ENCODE data around the gene GBE1. TPM values are rescaled to one million over a fixed set of nuclear protein-coding genes. Genes with fewer than 3 reads are reported as not detected.

The GBE1 gene
- total RNA-seq, 1 donor from 2014 or later: 25.0 TPM

DNA sequence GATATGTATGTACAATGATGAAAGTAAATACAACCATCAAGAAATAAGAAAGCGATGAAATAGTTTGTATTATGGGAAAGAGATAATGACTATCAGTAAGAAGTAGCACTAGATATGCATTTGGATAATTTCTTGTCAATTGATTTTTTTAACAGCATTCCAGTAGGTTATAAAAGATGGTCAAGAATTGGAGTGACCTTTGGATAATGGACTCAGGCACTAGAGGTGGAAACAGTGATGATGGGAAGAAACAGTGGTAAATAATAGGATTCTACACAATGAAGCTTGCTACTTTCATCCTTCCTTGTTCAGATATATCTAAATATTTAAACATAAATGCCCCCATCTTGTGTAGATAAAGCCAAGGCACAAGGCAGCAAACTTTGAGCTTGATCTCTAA is 101.4 kb downstream of the GBE1 start:
- DNase-seq (ENCODE audit: extremely low spot score in 2 of 2): no peak
- no peaks in the 10 kb centered on the region for H3K36me3 ChIP-seq
- no peaks in the 10 kb centered on the region for H3K27me3 ChIP-seq
- H3K27ac ChIP-seq: no peak overlapping the region
- no peaks in the 10 kb centered on the region for H3K9me3 ChIP-seq
- no peak overlapping the region for H3K4me3 ChIP-seq
- intact Hi-C loops (cut with DNase I): no loop called here
- TF ChIP-seq POLR2AphosphoS5 (IDR thresholded peaks at IDR 0.05; ENCODE audit: insufficient read depth in 1 of 2, low read depth in 1 of 2): no peak
- no peak for TF ChIP-seq POLR2A (IDR thresholded peaks at IDR 0.05)
- TF ChIP-seq, protein P1, sequence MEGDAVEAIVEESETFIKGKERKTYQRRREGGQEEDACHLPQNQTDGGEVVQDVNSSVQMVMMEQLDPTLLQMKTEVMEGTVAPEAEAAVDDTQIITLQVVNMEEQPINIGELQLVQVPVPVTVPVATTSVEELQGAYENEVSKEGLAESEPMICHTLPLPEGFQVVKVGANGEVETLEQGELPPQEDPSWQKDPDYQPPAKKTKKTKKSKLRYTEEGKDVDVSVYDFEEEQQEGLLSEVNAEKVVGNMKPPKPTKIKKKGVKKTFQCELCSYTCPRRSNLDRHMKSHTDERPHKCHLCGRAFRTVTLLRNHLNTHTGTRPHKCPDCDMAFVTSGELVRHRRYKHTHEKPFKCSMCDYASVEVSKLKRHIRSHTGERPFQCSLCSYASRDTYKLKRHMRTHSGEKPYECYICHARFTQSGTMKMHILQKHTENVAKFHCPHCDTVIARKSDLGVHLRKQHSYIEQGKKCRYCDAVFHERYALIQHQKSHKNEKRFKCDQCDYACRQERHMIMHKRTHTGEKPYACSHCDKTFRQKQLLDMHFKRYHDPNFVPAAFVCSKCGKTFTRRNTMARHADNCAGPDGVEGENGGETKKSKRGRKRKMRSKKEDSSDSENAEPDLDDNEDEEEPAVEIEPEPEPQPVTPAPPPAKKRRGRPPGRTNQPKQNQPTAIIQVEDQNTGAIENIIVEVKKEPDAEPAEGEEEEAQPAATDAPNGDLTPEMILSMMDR (IDR thresholded peaks at IDR 0.05): no peak
- no peaks in the 10 kb centered on the region for H3K4me1 ChIP-seq

DNA sequence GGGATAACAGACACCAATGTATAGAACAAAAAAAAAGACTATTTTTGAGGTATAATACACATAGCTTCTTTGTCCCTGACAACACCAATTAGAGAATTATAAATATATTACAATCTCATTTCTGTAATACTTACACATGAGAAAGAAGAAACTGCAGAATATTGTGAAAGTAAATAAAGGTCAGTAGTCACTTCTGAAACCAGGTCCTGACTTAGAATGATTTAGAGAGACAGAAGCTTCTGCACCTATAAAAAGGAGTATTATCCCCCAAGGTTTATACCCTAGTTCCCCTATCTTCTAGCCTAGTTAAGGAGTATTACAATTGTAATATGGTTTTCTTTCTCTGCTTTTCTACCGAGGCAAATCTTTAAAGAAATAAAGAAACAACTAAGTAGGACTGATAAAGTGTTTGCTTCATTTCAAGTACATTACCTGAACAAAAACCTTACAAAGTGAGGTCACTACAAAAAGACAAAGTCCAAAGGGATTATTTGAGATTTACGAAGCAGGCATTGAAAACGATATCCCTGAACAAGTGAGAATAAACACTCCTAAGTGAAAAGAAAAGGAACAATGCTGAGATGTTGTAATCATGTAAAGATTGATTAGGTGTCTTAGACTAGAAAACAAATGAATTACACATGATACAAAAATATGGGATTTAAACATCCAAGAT is 103.0 kb downstream of the GBE1 start:
- intact Hi-C loops (cut with DNase I): no loop called here
- Histone ChIP-seq H3K4me3 (no peak overlapping the region), H3K27me3 (no peaks in the 10 kb centered on the region), H3K36me3 (no peaks in the 10 kb centered on the region), H3K4me1 (no peaks in the 10 kb centered on the region), H3K27ac (no peak overlapping the region), H3K9me3 (no peaks in the 10 kb centered on the region)
- no peak for DNase-seq (ENCODE audit: extremely low spot score in 2 of 2)
- TF ChIP-seq, protein P1 (IDR thresholded peaks at IDR 0.05): no peak
- TF ChIP-seq POLR2A (IDR thresholded peaks at IDR 0.05) (no peak), POLR2AphosphoS5 (IDR thresholded peaks at IDR 0.05; ENCODE audit: insufficient read depth in 1 of 2, low read depth in 1 of 2) (no peak)

DNA sequence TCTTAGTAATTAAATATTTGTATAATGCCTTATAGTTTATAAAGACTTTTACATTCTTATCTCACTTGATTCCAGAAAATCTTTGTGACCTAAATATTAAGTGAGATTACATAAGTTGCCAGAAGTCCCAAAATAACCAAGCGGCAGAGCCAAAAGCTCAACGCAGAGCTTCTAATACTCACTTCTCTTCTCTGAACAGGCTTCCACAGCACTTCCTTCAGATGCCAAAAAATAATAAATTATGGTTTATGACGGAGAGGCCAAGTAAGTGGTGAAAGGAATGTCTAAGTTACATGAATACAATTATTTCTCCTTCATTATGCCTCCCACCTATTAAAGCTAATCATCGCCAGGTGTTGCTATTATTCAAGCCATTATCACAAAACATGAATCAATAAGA is 110.3 kb downstream of the GBE1 start:
- Histone ChIP-seq H3K4me1 (peaks cover 10% of the 10 kb centered on the region), H3K27ac (no peak overlapping the region), H3K27me3 (no peaks in the 10 kb centered on the region), H3K36me3 (no peaks in the 10 kb centered on the region), H3K9me3 (no peaks in the 10 kb centered on the region), H3K4me3 (no peak overlapping the region)
- DNase-seq (ENCODE audit: extremely low spot score in 2 of 2): no peak
- intact Hi-C loops (cut with DNase I): no loop called here
- TF ChIP-seq POLR2A (IDR thresholded peaks at IDR 0.05): no peak
- no peak for TF ChIP-seq POLR2AphosphoS5 (IDR thresholded peaks at IDR 0.05; ENCODE audit: insufficient read depth in 1 of 2, low read depth in 1 of 2)

DNA sequence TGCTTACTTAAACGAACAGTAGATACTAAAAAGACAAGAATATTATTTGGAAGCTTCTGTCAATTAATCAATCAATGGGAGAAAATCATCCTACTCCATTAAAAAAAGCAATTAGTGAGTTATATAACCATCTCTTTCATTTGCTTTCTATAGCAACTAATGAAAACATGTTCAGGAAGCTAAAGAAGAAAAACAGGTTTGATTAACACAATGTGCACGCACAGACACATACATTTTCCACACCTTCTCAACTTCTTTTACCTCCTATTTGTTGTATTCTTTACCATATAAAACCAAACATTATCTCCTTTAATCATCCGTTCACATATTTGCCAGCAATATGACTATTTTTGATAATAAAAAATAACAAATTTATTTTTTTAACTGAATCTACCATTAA is 111.3 kb downstream of the GBE1 start:
- Histone ChIP-seq H3K4me3 (no peak overlapping the region), H3K27ac (no peak overlapping the region), H3K9me3 (no peaks in the 10 kb centered on the region), H3K4me1 (peaks cover 10% of the 10 kb centered on the region), H3K36me3 (no peaks in the 10 kb centered on the region), H3K27me3 (no peaks in the 10 kb centered on the region)
- intact Hi-C loops (cut with DNase I): no loop called here
- no peak for DNase-seq (ENCODE audit: extremely low spot score in 2 of 2)
- TF ChIP-seq, protein P1 (IDR thresholded peaks at IDR 0.05): no peak
- TF ChIP-seq POLR2AphosphoS5 (IDR thresholded peaks at IDR 0.05; ENCODE audit: insufficient read depth in 1 of 2, low read depth in 1 of 2) (no peak), POLR2A (IDR thresholded peaks at IDR 0.05) (no peak)

DNA sequence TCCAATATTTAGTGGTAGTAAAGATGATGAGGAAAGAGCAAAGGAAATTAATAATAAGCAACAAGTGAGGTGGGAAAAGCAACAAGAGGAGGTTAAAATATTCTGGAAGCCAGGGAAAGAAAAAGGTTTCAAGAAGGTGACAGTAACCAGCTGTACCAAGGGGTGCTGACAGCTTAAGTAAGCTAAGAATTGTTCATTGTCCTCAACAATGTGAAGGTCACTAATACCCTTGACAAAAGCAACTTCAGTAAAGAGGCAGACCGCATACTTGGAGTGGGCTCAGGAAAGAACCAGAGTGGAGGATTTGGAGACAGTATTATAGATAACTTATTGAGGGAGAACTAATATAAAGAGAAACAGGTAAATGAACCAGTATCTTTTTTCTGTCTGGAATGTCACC is 116.2 kb downstream of the GBE1 start:
- Histone ChIP-seq H3K36me3 (no peaks in the 10 kb centered on the region), H3K27ac (no peak overlapping the region), H3K27me3 (no peaks in the 10 kb centered on the region), H3K9me3 (no peaks in the 10 kb centered on the region), H3K4me1 (no peaks in the 10 kb centered on the region), H3K4me3 (no peak overlapping the region)
- intact Hi-C loops (cut with DNase I): no loop called here
- no peak for TF ChIP-seq POLR2AphosphoS5 (IDR thresholded peaks at IDR 0.05; ENCODE audit: insufficient read depth in 1 of 2, low read depth in 1 of 2)
- TF ChIP-seq POLR2A (IDR thresholded peaks at IDR 0.05): no peak
- no peak for DNase-seq (ENCODE audit: extremely low spot score in 2 of 2)

DNA sequence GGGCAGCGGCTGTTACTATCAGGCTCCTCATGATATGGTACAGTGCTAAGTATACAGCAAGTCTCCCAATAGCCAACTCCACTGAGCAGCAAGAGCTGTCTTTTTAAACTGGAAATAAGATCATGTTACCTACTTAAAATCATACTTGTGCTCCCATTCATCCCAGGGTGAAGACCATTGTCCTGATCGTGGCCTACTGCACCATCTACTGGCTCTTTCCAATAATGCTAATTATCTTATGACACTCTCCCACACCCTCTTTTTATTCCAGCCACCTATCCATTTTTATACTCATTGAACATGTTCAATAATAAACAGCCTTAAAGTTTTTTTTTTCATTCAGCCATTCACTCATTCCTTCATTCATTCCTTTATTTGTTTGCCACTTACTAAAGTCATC is 117.7 kb downstream of the GBE1 start:
- DNase-seq (ENCODE audit: extremely low spot score in 2 of 2): no peak
- Histone ChIP-seq H3K27ac (no peak overlapping the region), H3K9me3 (no peaks in the 10 kb centered on the region), H3K4me1 (no peaks in the 10 kb centered on the region), H3K4me3 (no peak overlapping the region), H3K27me3 (no peaks in the 10 kb centered on the region), H3K36me3 (no peaks in the 10 kb centered on the region)
- TF ChIP-seq POLR2A (IDR thresholded peaks at IDR 0.05) (no peak), POLR2AphosphoS5 (IDR thresholded peaks at IDR 0.05; ENCODE audit: insufficient read depth in 1 of 2, low read depth in 1 of 2) (no peak)
- TF ChIP-seq, protein P1 (IDR thresholded peaks at IDR 0.05): no peak
- intact Hi-C loops (cut with DNase I): no loop called here

All from vagina (tissue), 2 donors.